Right ventricle myocardium superior (tissue), 1 donor: ENCODE measurements around the gene TAF4B. TPM values are rescaled to one million over a fixed set of nuclear protein-coding genes. Genes with fewer than 3 reads are reported as not detected.

Experiments used
- ATAC-seq: fragments of 200-7000 bp; cut with Tn5 transposase; one replicate; pipeline ENCODE4 v1.9.1; 2020; ENCODE audit warnings: mild to moderate bottlenecking; ENCODE audit not compliant: poor library complexity
- DNase-seq: peaks from one replicate; pipeline ENCODE4 v3.0.0-alpha.2; 2020
- intact Hi-C: fragments of 100-400 bp; cut with DNase I; formaldehyde crosslinking; loops from one replicate; pipeline ENCODE4 v1.11.2; 2022
- total RNA-seq: library from RNA; stranded (reverse); fragmentation: NEBNext Ultra II Directional; extraction: Animal tissue kit (Norgen Biotek cat#: 25700); gene quantifications from one replicate; pipeline ENCODE4 v1.2.1, GENCODE V29; 2021
- donor health status: DM: no; HTN: yes; CAD: no; lungs with severe emphysema.

Gene TAF4B
- total RNA-seq, 1 donor from 2014 or later, result 1.5 TPM

DNA sequence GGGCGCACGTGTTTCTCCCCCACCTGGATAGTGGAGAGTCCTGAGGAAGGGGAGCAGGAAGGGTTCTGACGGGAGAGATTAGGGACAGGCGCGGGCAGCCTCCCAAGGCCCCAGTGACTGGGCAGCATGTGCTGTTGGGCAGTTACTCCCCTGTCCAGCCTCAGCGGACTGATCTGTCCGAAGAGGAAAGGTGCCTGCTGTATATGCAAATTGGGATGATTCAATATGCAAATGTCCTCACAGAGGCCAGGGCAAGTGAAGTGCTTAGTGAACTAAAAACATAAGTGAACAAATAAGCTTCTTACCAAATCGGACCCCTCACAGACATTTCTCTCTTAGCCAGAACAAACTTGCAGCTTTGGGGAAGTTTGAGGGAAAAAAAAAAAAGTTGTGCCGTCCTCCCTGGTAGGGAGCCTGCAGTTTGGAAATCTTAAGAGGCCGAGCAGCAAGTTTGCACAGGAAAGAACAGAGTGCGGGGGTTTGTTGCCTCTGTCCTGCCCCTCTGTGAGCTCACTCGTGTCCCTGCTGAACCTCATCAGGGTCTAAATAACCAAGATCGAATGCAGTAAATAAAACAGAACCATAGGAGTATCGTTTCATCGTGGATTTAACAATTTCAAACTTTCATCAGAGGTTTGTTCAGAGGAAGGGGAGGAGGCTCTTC is 180.7 kb downstream of the TAF4B start:
- no peak for DNase-seq
- intact Hi-C loops, result no loop called here
- no peak for ATAC-seq

DNA sequence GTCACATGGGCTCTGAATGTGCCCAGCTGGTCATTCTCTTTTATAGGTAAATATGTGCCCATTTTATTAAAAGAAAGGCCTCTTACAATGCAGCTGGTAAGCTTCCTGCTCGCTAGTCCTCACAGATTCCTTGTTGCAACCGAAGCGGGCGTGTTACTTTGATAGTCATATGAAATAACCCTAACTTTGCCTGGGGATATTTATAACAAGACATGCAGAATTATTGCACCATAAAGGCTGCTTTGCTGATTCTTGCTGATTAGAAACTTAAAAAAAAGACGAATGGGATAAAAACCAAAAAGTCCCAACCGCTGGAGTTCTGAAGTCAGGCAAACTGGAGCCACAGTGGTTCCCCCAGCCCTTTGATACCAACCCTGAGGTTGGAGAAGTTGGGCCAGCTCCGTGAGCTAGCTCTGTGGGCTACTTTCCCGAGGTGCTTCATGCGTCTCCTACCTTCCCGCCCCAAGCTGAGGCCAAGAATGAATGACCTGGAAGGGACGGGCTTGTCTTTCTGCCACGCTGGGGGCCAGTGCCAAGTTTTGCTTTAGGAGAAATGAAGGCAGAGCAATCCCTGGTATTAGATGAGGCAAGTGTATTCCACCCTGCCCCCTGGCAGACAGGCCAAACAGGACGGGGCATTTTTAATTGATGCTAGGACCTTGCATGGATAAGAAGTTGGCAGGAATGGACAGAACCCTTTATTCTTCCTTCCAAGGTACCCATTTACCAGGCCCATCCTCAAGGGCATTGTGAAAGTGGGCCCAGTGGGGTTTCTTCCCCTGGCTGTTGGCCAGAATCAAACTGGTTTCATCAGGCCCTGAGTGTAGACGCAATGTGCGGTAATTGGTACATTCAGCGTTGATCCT is 181.7 kb downstream of the TAF4B start:
- no peak for DNase-seq
- ATAC-seq, result no peak
- intact Hi-C loops, result no loop called here

DNA sequence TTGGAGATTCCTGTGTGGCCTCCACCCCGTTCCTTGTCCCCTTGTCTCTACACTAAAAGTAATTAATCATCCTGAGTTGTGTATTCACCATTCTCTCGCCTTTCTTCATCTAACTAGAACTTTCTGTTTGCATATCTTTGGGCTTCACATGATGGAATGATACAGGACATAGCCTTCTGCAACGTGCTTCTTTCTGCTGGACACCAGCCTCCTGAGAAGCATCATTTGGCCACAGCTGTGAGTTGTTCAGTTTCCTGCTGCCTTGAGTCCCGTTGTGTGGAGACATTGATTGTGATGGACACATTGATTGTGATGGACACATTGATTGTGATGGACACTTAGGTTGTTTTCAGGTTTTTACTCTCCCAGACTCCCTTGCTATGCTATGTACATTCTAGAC is 182.8 kb downstream of the TAF4B start:
- DNase-seq (no peak), ATAC-seq (no peak)
- intact Hi-C loops, result no loop called here

DNA sequence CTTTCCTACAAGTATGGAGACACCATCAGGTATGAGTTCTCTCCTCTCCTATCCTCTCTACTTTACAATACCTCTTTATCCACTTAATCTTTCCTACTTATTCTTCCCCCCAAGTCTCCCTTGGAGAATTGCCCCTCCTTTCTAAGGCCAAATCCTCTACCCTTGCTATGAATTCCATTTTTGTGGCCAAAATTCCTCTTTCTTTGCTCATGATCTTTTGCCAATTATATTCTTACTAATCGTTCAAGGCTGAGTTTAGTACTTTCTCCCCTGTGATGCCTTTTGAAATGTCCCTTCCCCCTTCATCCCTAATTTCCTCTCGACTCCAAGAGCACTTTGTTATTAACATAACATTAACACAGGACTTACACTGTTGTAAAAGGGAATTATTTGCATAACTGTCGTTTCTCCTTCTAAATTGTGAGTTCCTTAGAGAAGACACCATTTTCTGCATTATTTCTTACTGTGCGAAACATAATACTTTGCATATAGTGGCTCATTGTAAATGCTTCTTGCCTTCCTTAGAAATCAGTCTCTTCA is 188.7 kb downstream of the TAF4B start:
- no peak for DNase-seq
- ATAC-seq, result no peak
- intact Hi-C loops, result no loop called here

DNA sequence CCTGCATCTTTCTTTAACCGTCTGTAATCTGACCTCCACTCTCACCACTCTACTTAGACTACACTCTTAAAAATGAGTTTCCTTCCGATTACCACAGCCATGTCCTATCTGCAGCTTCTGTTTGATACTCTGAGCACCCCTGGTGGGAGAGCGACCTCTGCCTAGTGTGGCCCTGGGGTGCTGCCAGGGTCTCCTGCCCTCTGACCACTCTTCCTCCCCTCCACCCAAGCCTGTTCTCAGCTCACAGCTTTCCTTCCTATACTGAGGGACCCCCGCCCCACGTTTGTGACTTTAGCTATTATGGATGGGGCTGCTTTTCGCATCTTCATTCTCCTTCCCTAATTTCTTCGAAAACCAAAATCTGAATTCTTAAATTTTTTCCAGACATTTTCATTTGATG is 189.4 kb downstream of the TAF4B start:
- intact Hi-C loops, result no loop called here
- DNase-seq (no peak), ATAC-seq (no peak)

GRCh38 chr18:26416652-26417150 is 190.5 kb downstream of the TAF4B start:
- no peak for ATAC-seq
- no peak for DNase-seq
- intact Hi-C loops, result no loop called here

- DNase-seq (no peak), ATAC-seq (no peak)
- intact Hi-C loops, result no loop called here
Observed at GRCh38 chr18:26417190-26417589, 190.9 kb downstream of the TAF4B start.

- intact Hi-C loops, result no loop called here
- DNase-seq (no peak), ATAC-seq (no peak)
Observed at GRCh38 chr18:26418225-26418624, 192.0 kb downstream of the TAF4B start.

DNA sequence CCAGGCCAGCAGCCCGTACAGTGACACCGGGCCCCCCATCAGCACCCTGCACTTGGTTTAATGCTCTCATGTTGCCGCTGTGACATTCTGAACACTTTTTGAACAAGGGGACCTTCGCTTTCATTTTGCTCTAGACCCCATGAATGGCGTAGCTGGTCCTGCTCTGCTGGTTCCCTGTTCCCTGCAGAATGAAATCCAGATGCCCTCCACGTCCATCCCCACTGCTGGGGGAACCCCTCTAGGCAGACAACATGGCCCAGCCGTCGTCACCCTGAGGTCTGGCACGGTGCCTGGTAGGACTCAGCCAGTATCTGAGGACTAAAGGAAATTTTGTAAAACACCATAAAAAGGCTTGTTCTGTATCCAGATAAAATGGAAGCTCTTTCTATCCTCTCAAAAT is 193.5 kb downstream of the TAF4B start:
- intact Hi-C loops, result no loop called here
- no peak for ATAC-seq
- peak; percentile 48 for DNase-seq

- no peak for DNase-seq
- intact Hi-C loops, result no loop called here
- no peak for ATAC-seq
Observed at GRCh38 chr18:26421503-26421902, 195.3 kb downstream of the TAF4B start.

DNA sequence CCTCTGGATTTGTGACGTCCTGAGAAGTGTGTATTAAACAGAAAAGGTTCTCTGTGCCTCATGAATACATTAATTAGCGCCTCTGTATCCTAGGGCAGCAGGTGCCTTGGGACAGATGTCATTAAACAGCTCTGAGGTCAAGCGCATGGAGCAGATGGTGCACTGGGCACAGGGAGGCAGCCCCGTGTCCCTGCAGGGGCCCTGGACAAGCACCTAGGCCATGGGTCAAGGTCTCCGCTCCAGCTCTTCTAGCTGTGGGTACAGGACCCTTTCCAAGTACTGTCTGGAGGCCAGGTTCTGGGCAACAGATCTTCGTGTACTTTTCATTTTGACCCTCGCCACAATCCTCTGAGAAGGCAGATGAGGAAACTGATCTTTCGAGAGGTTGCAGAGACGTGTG is 195.7 kb downstream of the TAF4B start:
- intact Hi-C loops, result no loop called here
- no peak for DNase-seq
- ATAC-seq, result no peak

GRCh38 chr18:26422472-26423162 is 196.4 kb downstream of the TAF4B start:
- ATAC-seq (no peak), DNase-seq (no peak)
- intact Hi-C loops, result no loop called here

- DNase-seq (no peak), ATAC-seq (no peak)
- intact Hi-C loops, result no loop called here
Observed at GRCh38 chr18:26424428-26425147, 198.3 kb downstream of the TAF4B start.

GRCh38 chr18:26425148-26425531 is 198.9 kb downstream of the TAF4B start:
- DNase-seq, result no peak
- ATAC-seq, result no peak
- intact Hi-C loops, result no loop called here

DNA sequence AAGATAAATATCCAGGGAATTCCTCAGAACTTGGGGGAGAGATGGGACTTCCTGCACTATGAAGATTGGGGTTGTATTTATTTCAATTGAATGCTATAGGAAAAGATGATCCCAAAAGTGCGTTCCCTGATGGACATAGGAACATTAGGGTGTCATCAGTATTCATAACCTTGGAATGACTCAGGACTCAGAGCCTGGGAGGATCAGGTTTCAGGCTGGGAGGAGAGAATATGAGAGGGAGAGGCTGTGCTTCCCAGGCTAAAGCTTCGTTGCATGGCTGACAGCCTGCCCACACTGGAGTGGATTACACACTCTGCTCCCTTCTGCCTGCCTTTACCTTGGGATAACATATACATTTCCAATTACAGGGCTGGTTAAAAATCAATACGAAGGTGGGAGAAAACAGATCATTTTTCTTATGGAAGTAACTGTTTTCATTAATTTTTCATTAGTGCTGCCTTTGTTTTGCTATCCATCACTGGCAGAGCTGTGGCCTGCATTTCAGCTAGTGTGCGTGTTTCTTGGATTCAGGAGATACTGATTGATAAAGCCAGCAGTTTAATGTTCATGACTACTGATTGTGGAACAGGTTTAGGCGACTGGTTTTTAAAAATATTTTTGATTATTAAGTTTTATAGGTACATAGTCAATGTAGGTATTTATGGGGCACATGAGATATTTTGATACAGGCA is 203.4 kb downstream of the TAF4B start:
- ATAC-seq (peak; percentile 73), DNase-seq (no peak)
- intact Hi-C loops, result no loop called here

GRCh38 chr18:26432651-26433424 is 206.6 kb downstream of the TAF4B start:
- ATAC-seq (no peak), DNase-seq (no peak)
- intact Hi-C loops, result no loop called here

GRCh38 chr18:26434887-26435286 is 208.6 kb downstream of the TAF4B start:
- ATAC-seq (no peak), DNase-seq (no peak)
- intact Hi-C loops, result no loop called here
